Stimulated activated naive CD8-positive, alpha-beta T cell treated with anti-CD3 and anti-CD28 coated beads, Interleukin-15, amount 100 ng/mL, for 72 hours (primary cell): Measurements from ENCODE around the gene FAM83F.

Source experiments
- ATAC-seq: fragments of 150-1000 bp; cut with Tn5 transposase; 2 replicates; pipeline ENCODE4 v1.10.0; 2021; ENCODE audit warnings: mild to moderate bottlenecking, moderate library complexity
- DNase-seq, 2 donors: peaks; one replicate each; pipeline ENCODE4 v3.0.0; 2021 to 2022
- H3K27ac Mint-ChIP-seq, 2 donors: one replicate each; pipeline ENCODE4 v1.8.0; 2022; ENCODE audit warnings: mild to moderate bottlenecking in 2 of 2, mixed read lengths in 2 of 2, moderate library complexity in 2 of 2
- H3K27me3 Mint-ChIP-seq: one replicate; pipeline ENCODE4 v1.8.0; 2022; ENCODE audit warnings: mixed read lengths
- H3K4me1 Mint-ChIP-seq: one replicate; pipeline ENCODE4 v1.8.0; 2022; ENCODE audit warnings: mild to moderate bottlenecking, mixed read lengths
- H3K4me3 Mint-ChIP-seq, 2 donors: one replicate each; pipeline ENCODE4 v1.8.0; 2022; ENCODE audit warnings: mild to moderate bottlenecking in 2 of 2, mixed read lengths in 2 of 2, moderate library complexity in 1 of 2
- H3K9me3 Mint-ChIP-seq, 2 donors: one replicate each; pipeline ENCODE4 v1.8.0; 2022; ENCODE audit warnings: mixed read lengths in 2 of 2

FAM83F gene

GRCh38 chr22:39997421-39997820, 2.7 kb downstream of the FAM83F start:
- Mint-ChIP-seq H3K4me3 (no peak overlapping the region), H3K27me3 (peaks cover 32% of the 10 kb centered on the region), H3K27ac (peak overlapping the region in 1 of 2 donors; percentile 21), H3K4me1 (peaks cover 26% of the 10 kb centered on the region), H3K9me3 (no peaks in the 10 kb centered on the region)
- DNase-seq (no peak), ATAC-seq (no peak)

- no peak for ATAC-seq
- Mint-ChIP-seq H3K4me1 (peaks cover 26% of the 10 kb centered on the region), H3K9me3 (no peaks in the 10 kb centered on the region), H3K27me3 (peaks cover 35% of the 10 kb centered on the region), H3K27ac (peak overlapping the region in 1 of 2 donors; percentile 42), H3K4me3 (no peak overlapping the region)
- no peak for DNase-seq
Measured at GRCh38 chr22:39997939-39998726, 3.4 kb downstream of the FAM83F start.

- Mint-ChIP-seq H3K27me3 (peaks cover 35% of the 10 kb centered on the region), H3K4me1 (peaks cover 15% of the 10 kb centered on the region), H3K9me3 (no peaks in the 10 kb centered on the region), H3K27ac (no peak overlapping the region), H3K4me3 (no peak overlapping the region)
- DNase-seq = no peak
- ATAC-seq = no peak
Measured at GRCh38 chr22:39999144-39999757, 4.5 kb downstream of the FAM83F start.

GRCh38 chr22:40000171-40000570, 5.4 kb downstream of the FAM83F start:
- H3K9me3 Mint-ChIP-seq = no peaks in the 10 kb centered on the region
- DNase-seq (no peak), ATAC-seq (no peak)
- H3K27ac Mint-ChIP-seq = no peak overlapping the region
- no peak overlapping the region for H3K4me3 Mint-ChIP-seq
- peaks cover 35% of the 10 kb centered on the region for H3K27me3 Mint-ChIP-seq
- peaks cover 12% of the 10 kb centered on the region for H3K4me1 Mint-ChIP-seq

- H3K4me1 Mint-ChIP-seq = peaks cover 8% of the 10 kb centered on the region
- peaks cover 32% of the 10 kb centered on the region for H3K27me3 Mint-ChIP-seq
- H3K9me3 Mint-ChIP-seq = no peaks in the 10 kb centered on the region
- ATAC-seq = no peak
- H3K27ac Mint-ChIP-seq = peak overlapping the region in 1 of 2 donors; percentile 89
- no peak overlapping the region for H3K4me3 Mint-ChIP-seq
- no peak for DNase-seq
Measured at GRCh38 chr22:40001106-40001505, 6.4 kb downstream of the FAM83F start.

- no peak overlapping the region for H3K27ac Mint-ChIP-seq
- no peaks in the 10 kb centered on the region for H3K9me3 Mint-ChIP-seq
- ATAC-seq (no peak), DNase-seq (no peak)
- peaks cover 23% of the 10 kb centered on the region for H3K27me3 Mint-ChIP-seq
- no peak overlapping the region for H3K4me3 Mint-ChIP-seq
- H3K4me1 Mint-ChIP-seq = no peaks in the 10 kb centered on the region
Measured at GRCh38 chr22:40001800-40002577, 7.2 kb downstream of the FAM83F start.

GRCh38 chr22:40002935-40003715, 8.4 kb downstream of the FAM83F start:
- ATAC-seq (no peak), DNase-seq (no peak)
- Mint-ChIP-seq H3K27me3 (peaks cover 21% of the 10 kb centered on the region), H3K9me3 (no peaks in the 10 kb centered on the region), H3K27ac (no peak overlapping the region), H3K4me1 (peaks cover under 1% of the 10 kb centered on the region), H3K4me3 (no peak overlapping the region)

GRCh38 chr22:40004836-40005235, 10.1 kb downstream of the FAM83F start:
- no peak overlapping the region for H3K4me3 Mint-ChIP-seq
- H3K9me3 Mint-ChIP-seq = no peaks in the 10 kb centered on the region
- H3K27me3 Mint-ChIP-seq = peaks cover 37% of the 10 kb centered on the region
- ATAC-seq (no peak), DNase-seq (no peak)
- H3K4me1 Mint-ChIP-seq = peaks cover 18% of the 10 kb centered on the region
- no peak overlapping the region for H3K27ac Mint-ChIP-seq

- Mint-ChIP-seq H3K4me3 (no peak overlapping the region), H3K27me3 (peaks cover 37% of the 10 kb centered on the region), H3K4me1 (peaks cover 26% of the 10 kb centered on the region), H3K9me3 (no peaks in the 10 kb centered on the region), H3K27ac (no peak overlapping the region)
- no peak for DNase-seq
- ATAC-seq = no peak
Measured at GRCh38 chr22:40006641-40007040, 11.9 kb downstream of the FAM83F start.

- Mint-ChIP-seq H3K27me3 (peaks cover 26% of the 10 kb centered on the region), H3K4me3 (no peak overlapping the region), H3K27ac (peak overlapping the region in 1 of 2 donors; percentile 56), H3K9me3 (no peaks in the 10 kb centered on the region), H3K4me1 (peaks cover 26% of the 10 kb centered on the region)
- DNase-seq = no peak
- no peak for ATAC-seq
Measured at GRCh38 chr22:40007853-40008710, 13.3 kb downstream of the FAM83F start.

- Mint-ChIP-seq H3K9me3 (no peaks in the 10 kb centered on the region), H3K4me1 (peaks cover 26% of the 10 kb centered on the region), H3K27ac (peak overlapping the region in 1 of 2 donors; percentile 89), H3K4me3 (peak overlapping the region in 1 of 2 donors; percentile 67), H3K27me3 (peaks cover 26% of the 10 kb centered on the region)
- ATAC-seq = no peak
- DNase-seq = no peak
Measured at GRCh38 chr22:40008726-40009291, 14.1 kb downstream of the FAM83F start.

- Mint-ChIP-seq H3K4me3 (peak overlapping the region; percentile 63 to 67), H3K4me1 (peaks cover 26% of the 10 kb centered on the region), H3K27ac (peak overlapping the region; percentile 80 to 89), H3K27me3 (peaks cover 26% of the 10 kb centered on the region), H3K9me3 (no peaks in the 10 kb centered on the region)
- no peak for DNase-seq
- ATAC-seq = peak; percentile 31
Measured at GRCh38 chr22:40009292-40009774, 14.6 kb downstream of the FAM83F start.

GRCh38 chr22:40009951-40010671, 15.4 kb downstream of the FAM83F start:
- ATAC-seq (peak; percentile 82), DNase-seq (peak in 1 of 2 donors; percentile 30)
- H3K27ac Mint-ChIP-seq = peak overlapping the region; percentile 80 to 89
- H3K4me3 Mint-ChIP-seq = peak overlapping the region; percentile 63 to 67
- H3K27me3 Mint-ChIP-seq = peaks cover 26% of the 10 kb centered on the region
- H3K4me1 Mint-ChIP-seq = peaks cover 26% of the 10 kb centered on the region
- no peaks in the 10 kb centered on the region for H3K9me3 Mint-ChIP-seq
